K562 treated with DMSO at 1 percent for 4 hours (cell line): ENCODE results near the gene PGAP2. TPM values are rescaled to one million over a fixed set of nuclear protein-coding genes. Genes with fewer than 3 reads are reported as not detected.

Experiments used
- total RNA-seq: library from RNA; unstranded; fragments of 300-600 nt; gene quantifications from 2 replicates; pipeline ENCODE4 v1.2.3, GENCODE V29; 2022; ENCODE audit not compliant: insufficient read depth

PGAP2 gene
- total RNA-seq, result 21.3 and 45.8 TPM in 2 replicates

DNA sequence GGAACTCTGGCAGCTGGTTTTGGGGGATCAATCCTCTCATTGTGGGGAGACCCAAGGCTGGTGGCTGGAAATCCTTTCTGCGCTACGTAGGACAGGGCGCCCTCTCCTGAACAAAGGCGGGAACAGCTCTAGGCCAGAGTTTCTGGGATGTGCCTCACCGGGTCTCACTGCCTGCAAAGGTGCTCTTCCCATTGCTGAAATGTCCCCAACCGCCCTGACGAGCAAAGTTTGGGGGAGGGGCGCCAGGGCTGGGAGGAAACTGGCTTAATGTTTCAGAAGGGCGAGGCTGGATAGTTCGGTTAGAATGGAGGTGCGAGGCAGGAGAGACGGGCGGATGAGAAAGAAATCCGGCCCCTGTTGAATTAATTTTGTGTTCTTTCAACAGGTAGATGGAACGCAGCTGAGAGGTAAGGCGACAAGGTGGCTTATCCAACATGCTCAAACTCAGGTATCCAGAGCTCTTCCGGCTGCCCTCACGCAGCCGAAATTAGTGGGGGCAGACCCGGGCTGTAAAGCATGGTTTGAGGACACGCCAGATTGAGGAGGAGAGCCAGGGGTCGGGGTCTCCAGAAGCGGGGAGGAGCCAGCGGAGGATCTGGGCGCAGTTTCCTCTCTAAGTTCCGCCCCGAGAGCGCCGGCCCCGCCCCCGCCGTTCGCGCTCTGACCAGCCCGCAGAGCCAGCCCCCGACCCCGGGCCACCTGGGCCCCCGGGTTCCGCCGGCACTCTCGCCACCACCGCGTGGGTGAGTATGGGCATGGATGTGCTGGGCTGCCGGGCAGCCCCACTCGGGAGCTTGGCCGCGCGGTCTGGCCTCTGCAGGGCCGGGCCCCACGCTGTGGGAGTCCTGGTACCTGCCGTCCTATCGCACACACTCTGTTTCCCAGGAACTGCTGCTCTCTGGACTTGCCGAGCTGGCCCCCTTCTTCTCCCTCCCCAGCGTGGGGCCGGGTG lies at the start of gene PGAP2:
TSS of gene PGAP2 (plus strand) at position 652 of the 952 bp plus-strand sequence. CDS start 2,700 bp downstream, outside the sequence.

DNA sequence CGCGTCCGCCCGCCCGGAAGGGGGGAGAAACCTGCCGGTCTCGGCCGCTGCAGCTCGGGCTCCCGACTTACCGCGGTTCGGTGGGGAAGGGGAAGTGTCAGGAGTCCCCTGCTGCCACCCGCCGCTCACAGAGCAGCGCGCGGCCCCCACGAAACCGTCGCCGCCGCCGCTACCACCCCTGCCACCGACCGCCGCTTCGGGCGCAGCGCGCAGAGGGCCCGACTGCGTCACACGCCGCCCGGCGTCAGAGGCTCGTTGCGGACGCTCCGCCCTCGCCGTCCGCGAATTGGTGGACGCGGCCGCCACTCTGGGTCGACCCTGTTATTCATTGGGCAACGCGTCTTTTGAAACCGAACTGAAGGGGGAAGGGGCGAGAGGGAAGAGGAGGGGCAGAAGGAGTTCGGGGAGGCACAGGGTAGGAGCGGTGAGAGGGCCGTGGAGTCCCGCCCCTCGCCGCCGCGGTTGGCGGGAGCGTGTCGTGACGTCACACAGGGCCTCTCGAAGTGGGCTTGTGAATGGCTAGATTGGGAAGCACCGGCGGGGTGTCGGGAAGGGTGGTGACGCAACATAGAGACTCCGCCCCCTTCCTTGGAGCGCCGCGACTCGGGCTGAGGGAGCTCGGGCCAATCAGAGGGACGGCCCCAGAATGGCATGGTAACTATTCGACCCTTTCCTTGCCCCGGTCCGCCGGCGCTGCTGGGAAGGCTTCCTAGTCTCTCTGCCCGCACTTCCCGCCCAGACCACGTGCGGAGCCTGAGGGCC lies 10.8 kb upstream of the PGAP2 start, which contains the start of gene NUP98:
TSS of gene NUP98 (minus strand) at position 226 of the 762 bp plus-strand sequence. CDS start 15,437 bp downstream, outside the sequence.

DNA sequence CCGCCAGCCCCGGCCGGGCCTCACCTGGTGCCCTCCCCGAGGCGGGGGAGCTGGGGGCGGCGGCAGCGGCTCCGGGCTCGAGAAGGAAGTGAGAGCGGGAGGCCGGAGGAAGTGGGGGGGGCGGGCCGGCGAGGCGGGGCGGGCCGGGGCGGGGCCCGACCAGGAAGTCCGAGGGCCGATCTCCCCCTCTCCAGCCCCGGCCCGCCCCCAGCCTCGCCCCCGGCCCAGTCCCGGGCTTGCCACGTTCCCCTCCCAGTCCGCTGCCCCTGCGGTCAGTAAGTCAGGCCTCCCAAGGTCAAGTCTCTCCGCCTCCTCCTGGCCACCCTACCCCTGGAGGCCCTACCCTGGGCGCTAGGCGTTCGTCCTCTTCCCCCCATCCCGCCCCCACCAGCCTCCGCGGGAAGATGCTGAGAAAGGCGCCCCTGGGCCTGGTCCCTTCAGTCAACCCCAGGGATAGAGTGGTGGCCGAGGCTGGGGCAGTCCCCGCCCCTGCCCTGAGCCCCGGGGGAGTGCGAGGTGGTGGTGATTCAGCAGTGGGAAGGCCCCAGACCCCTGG lies 32.6 kb downstream of the PGAP2 start, which contains the start of gene RHOG:
TSS of gene RHOG (minus strand) at position 90 of the 556 bp plus-strand sequence. CDS start 12,821 bp downstream, outside the sequence.

DNA sequence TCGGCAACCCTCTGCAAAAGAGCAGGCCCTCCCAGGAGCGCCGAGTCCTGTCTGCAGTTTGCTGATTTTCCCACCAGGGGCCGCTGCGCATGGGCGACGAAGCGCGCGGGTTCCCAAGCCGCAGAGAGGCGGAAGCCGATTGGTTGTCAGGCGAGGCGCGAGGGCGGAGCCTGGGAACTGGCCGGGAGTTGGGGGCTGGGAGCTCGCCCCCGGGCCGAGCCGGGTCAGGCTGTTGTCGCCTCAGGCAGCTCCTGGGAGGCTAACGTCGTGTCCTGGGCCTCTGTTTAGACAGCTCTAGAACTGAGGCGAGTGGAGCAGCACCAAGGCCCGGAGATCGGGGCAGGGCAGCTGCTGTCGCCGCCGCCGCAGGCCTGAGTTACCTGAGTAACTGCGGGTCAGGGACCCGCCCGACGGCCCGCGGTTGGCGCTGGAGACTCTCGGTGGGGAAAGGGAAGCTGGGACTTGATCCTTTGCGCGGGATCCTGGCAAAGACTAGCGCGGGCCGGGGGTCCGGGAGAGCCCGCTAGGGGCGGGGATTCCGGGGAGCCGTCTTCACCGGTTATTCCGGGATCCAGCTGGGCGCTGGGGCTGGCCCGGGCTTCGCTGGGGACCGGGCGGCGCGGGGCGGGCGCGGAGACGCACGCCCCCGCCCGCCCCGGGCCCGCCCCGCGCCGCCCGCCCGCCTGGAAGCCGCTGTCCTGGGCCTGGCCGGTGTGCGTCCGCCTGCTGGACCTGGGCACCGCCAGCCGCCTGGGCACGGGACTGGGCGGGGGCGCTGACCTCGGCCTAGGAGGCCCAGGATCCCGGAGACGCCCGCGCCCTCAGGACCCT lies 46.8 kb downstream of the PGAP2 start, which contains the start of gene STIM1:
TSS of gene STIM1 (plus strand) at position 688 of the 831 bp plus-strand sequence. CDS start 607 bp downstream, outside the sequence.

Other genes with a start within 250 kb of the PGAP2 start
- gene ART5, start 166.6 kb upstream of the PGAP2 start, total RNA-seq, result not detected in 2 replicates
- gene ART1, start 163.4 kb upstream of the PGAP2 start, total RNA-seq, result not detected in 2 replicates
- gene CHRNA10, start 137.2 kb upstream of the PGAP2 start, total RNA-seq, result 5.7 and 8.7 TPM in 2 replicates
- 73.6 and 92.3 TPM in 2 replicates for gene NUP98, start 11.0 kb upstream of the PGAP2 start, total RNA-seq
- gene RHOG, start 32.4 kb downstream of the PGAP2 start, total RNA-seq, result 121 and 166 TPM in 2 replicates
- gene STIM1, start 47.1 kb downstream of the PGAP2 start, total RNA-seq, result 45.7 and 46.8 TPM in 2 replicates